GM23248 (cell line): ENCODE results near the gene GPD2. TPM values are rescaled to one million over a fixed set of nuclear protein-coding genes. Genes with fewer than 3 reads are reported as not detected.
A peak's percentile ranks its signal among the peaks of the same experiment; 100 is the strongest.

ENCODE experiments used
- DNase-seq: peaks from one replicate; pipeline ENCODE4 v3.0.0-alpha.2; 2015
- H2AFZ ChIP-seq: fragments of 200-600 bp; sonication (generic); 2 replicates; pipeline ENCODE4 v1.6.1; 2016; ENCODE audit warnings: antibody characterized with exemption
- H3F3A ChIP-seq: fragments of 200-600 bp; sonication (generic); 2 replicates; pipeline ENCODE4 v1.6.1; 2016; ENCODE audit warnings: mild to moderate bottlenecking, antibody characterized with exemption, mixed run types; ENCODE audit not compliant: insufficient read depth
- H3K27ac ChIP-seq: fragments of 200-600 bp; sonication (generic); 2 replicates; pipeline ENCODE4 v1.5.1; 2016; ENCODE audit warnings: mild to moderate bottlenecking
- H3K27me3 ChIP-seq: fragments of 200-600 bp; sonication (generic); replicated peaks from 2 replicates; pipeline ENCODE4 v1.6.1; 2016; ENCODE audit warnings: mild to moderate bottlenecking; ENCODE audit not compliant: insufficient read depth
- H3K36me3 ChIP-seq: fragments of 200-600 bp; sonication (generic); 2 replicates; pipeline ENCODE4 v1.6.1; 2016; ENCODE audit warnings: low read depth, mild to moderate bottlenecking
- H3K4me1 ChIP-seq: fragments of 200-600 bp; sonication (generic); 2 replicates; pipeline ENCODE4 v1.6.1; 2016; ENCODE audit warnings: mild to moderate bottlenecking; ENCODE audit not compliant: insufficient read depth
- H3K4me2 ChIP-seq: fragments of 200-600 bp; sonication (generic); one replicate; pipeline ENCODE4 v1.6.1; 2016; ENCODE audit warnings: mild to moderate bottlenecking; ENCODE audit not compliant: unreplicated experiment
- H3K4me3 ChIP-seq: fragments of 200-600 bp; sonication (generic); 2 replicates; pipeline ENCODE4 v1.5.1; 2016; ENCODE audit warnings: mild to moderate bottlenecking
- H3K79me2 ChIP-seq: fragments of 200-600 bp; sonication (generic); 2 replicates; pipeline ENCODE4 v1.6.1; 2016; ENCODE audit warnings: mild to moderate bottlenecking; ENCODE audit not compliant: insufficient read depth
- H3K9ac ChIP-seq: fragments of 200-600 bp; sonication (generic); 2 replicates; pipeline ENCODE4 v1.6.1; 2016; ENCODE audit warnings: mild to moderate bottlenecking
- H3K9me2 ChIP-seq: fragments of 200-600 bp; sonication (generic); 2 replicates; pipeline ENCODE4 v1.6.1; 2016; ENCODE audit warnings: mixed run types, mild to moderate bottlenecking, moderate library complexity; ENCODE audit not compliant: insufficient read depth
- H3K9me3 ChIP-seq: fragments of 200-600 bp; sonication (generic); one replicate; pipeline ENCODE4 v1.6.1; 2017; ENCODE audit warnings: low read depth
- H4K20me1 ChIP-seq: fragments of 200-600 bp; sonication (generic); 2 replicates; pipeline ENCODE4 v1.6.0; 2016; ENCODE audit not compliant: insufficient read depth
- EZH2 ChIP-seq: fragments of 200-600 bp; sonication (generic); IDR thresholded peaks from 2 replicates; pipeline ENCODE4 v1.6.1; 2018; ENCODE audit warnings: antibody characterized with exemption, mild to moderate bottlenecking; ENCODE audit not compliant: insufficient read depth, poor library complexity, severe bottlenecking
- EZH2phosphoT487 ChIP-seq: fragments of 200-600 bp; sonication (generic); IDR thresholded peaks from 2 replicates; pipeline ENCODE4 v1.6.1; 2018; ENCODE audit warnings: antibody characterized with exemption, moderate library complexity, mild to moderate bottlenecking, low read depth; ENCODE audit not compliant: insufficient read depth
- WGBS, 2 experiments: methylation state at CpG; one replicate each; pipeline ENCODE4 v1.1.6; 2015 to 2017; ENCODE audit warnings: low lambda C conversion rate in 2 of 2, low coverage in 1 of 2; ENCODE audit errors: missing lambda C conversion rate in 2 of 2; 5-methylcytosine and 5-hydroxymethylcytosine counted together
- in situ Hi-C: fragments of 300-500 bp; cut with MboI; formaldehyde crosslinking; loops from 2 replicates; pipeline ENCODE4 v1.15.0; 2020
- polyA plus RNA-seq: library from polyadenylated mRNA; unstranded; fragments of >200 nt; fragmentation: Nextera tagmentation; extraction: Ambion mirVana; gene quantifications from 2 replicates; pipeline ENCODE4 v1.2.1, GENCODE V29; 2016
- total RNA-seq: library from RNA; depleted of rRNA; stranded (reverse); fragments of >200 nt; shearing (Covaris generic); gene quantifications from 2 replicates; pipeline ENCODE4 v1.2.3, GENCODE V29; 2014

The GPD2 gene
- total and polyA plus RNA-seq, 2 experiments from 2014 or later, result 16.1 to 37.7 TPM

GRCh38 chr2:156448766-156449165 is 12.6 kb downstream of the GPD2 start:
- in situ Hi-C loops, result no loop called here
- Histone ChIP-seq H3K9ac (no peak overlapping the region), H3K9me3 (no peaks in the 10 kb centered on the region), H3K36me3 (no peaks in the 10 kb centered on the region), H2AFZ (no peak overlapping the region; the same call in 1 of the 2 replicates), H4K20me1 (no peaks in the 10 kb centered on the region), H3K27me3 (no peaks in the 10 kb centered on the region), H3K9me2 (no peaks in the 10 kb centered on the region), H3F3A (peaks cover 39% of the 10 kb centered on the region), H3K4me2 (peak overlapping the region; percentile 20), H3K27ac (peak overlapping the region; percentile 32), H3K4me3 (no peak overlapping the region), H3K4me1 (peaks cover 47% of the 10 kb centered on the region), H3K79me2 (peaks cover 68% of the 10 kb centered on the region)
- 26 to 43% methylated on average over 1 of the region's 1 CpG for WGBS, 2 experiments
- TF ChIP-seq EZH2phosphoT487 (no peak), EZH2 (no peak)
- DNase-seq, result peak; percentile 39

GRCh38 chr2:156452971-156453370 is 16.8 kb downstream of the GPD2 start:
- H3K9ac ChIP-seq, result no peak overlapping the region
- H2AFZ ChIP-seq, result no peak overlapping the region
- H3K27ac ChIP-seq, result peak overlapping the region; percentile 23; the same call in 1 of the 2 replicates
- H4K20me1 ChIP-seq, result no peaks in the 10 kb centered on the region
- in situ Hi-C loops, result no loop called here
- peaks cover 76% of the 10 kb centered on the region for H3K79me2 ChIP-seq
- H3F3A ChIP-seq, result peaks cover 34% of the 10 kb centered on the region
- H3K4me2 ChIP-seq, result no peak overlapping the region
- no peaks in the 10 kb centered on the region for H3K36me3 ChIP-seq
- peaks cover 55% of the 10 kb centered on the region for H3K4me1 ChIP-seq
- peak; percentile 54 for DNase-seq
- H3K9me3 ChIP-seq, result no peaks in the 10 kb centered on the region
- no peaks in the 10 kb centered on the region for H3K27me3 ChIP-seq
- TF ChIP-seq EZH2 (no peak), EZH2phosphoT487 (no peak)
- no peaks in the 10 kb centered on the region for H3K9me2 ChIP-seq
- H3K4me3 ChIP-seq, result no peak overlapping the region

GRCh38 chr2:156455361-156455975 is 19.3 kb downstream of the GPD2 start:
- in situ Hi-C loops, result no loop called here
- DNase-seq, result peak; percentile 79
- Histone ChIP-seq H3K9me3 (no peaks in the 10 kb centered on the region), H3K27ac (peak overlapping the region; percentile 66), H2AFZ (no peak overlapping the region), H3K79me2 (peaks cover 79% of the 10 kb centered on the region), H3K4me3 (no peak overlapping the region), H3K9ac (no peak overlapping the region), H3K4me1 (peaks cover 56% of the 10 kb centered on the region), H3K9me2 (no peaks in the 10 kb centered on the region), H3K27me3 (no peaks in the 10 kb centered on the region), H3K36me3 (no peaks in the 10 kb centered on the region), H4K20me1 (no peaks in the 10 kb centered on the region), H3F3A (peaks cover 30% of the 10 kb centered on the region), H3K4me2 (no peak overlapping the region)
- WGBS, 2 experiments, result 50 to 63% methylated on average over 2 of the region's 2 CpGs
- no peak for TF ChIP-seq EZH2
- no peak for TF ChIP-seq EZH2phosphoT487

GRCh38 chr2:156456616-156457015 is 20.4 kb downstream of the GPD2 start:
- DNase-seq, result peak; percentile 51
- Histone ChIP-seq H2AFZ (no peak overlapping the region), H3K9ac (no peak overlapping the region), H3K4me1 (peaks cover 61% of the 10 kb centered on the region), H3K9me3 (no peaks in the 10 kb centered on the region), H3K27me3 (no peaks in the 10 kb centered on the region), H3K4me2 (no peak overlapping the region), H3K9me2 (no peaks in the 10 kb centered on the region), H4K20me1 (no peaks in the 10 kb centered on the region), H3K36me3 (no peaks in the 10 kb centered on the region), H3K27ac (0 out of 2 replicates have a peak overlapping the region, but pooled peaks have one; percentile 7), H3K79me2 (peaks cover 91% of the 10 kb centered on the region), H3F3A (peaks cover 30% of the 10 kb centered on the region), H3K4me3 (no peak overlapping the region)
- TF ChIP-seq EZH2 (no peak), EZH2phosphoT487 (no peak)
- 74 to 86% methylated on average over 3 of the region's 3 CpGs for WGBS, 2 experiments
- in situ Hi-C loops, result no loop called here
